Gastrocnemius medialis (tissue), 4 donors: ENCODE data around the gene EHMT2. TPM values are rescaled to one million over a fixed set of nuclear protein-coding genes. Genes with fewer than 3 reads are reported as not detected.

ENCODE experiments used
- ATAC-seq, 2 donors: fragments of 150-250 bp; one replicate each; pipeline ENCODE4 v1.9.1; 2016
- DNase-seq, 2 donors: peaks; one replicate each; pipeline ENCODE4 v3.0.0-alpha.2; 2019
- H3K27ac ChIP-seq, 4 donors: fragments of 200-600 bp; sonication (generic); 1 replicate in 1 of 4; 2 replicates in 3 of 4; pipeline ENCODE4 v1.5.1; 2016 to 2018; ENCODE audit warnings: mild to moderate bottlenecking in 2 of 4, moderate library complexity in 1 of 4
- H3K27me3 ChIP-seq, 3 donors: fragments of 200-600 bp; sonication (generic) in 2 of 3; 1 replicate in 1 of 3; 2 replicates in 2 of 3; pipeline versions ENCODE4 v1.5.1 to v1.6.0; 2016 to 2019; ENCODE audit warnings: mild to moderate bottlenecking in 1 of 3, moderate library complexity in 1 of 3
- H3K36me3 ChIP-seq, 2 donors: fragments of 200-600 bp; sonication (generic) in 1 of 2; one replicate each; pipeline ENCODE4 v1.5.1; 2017 to 2018
- H3K4me1 ChIP-seq, 2 donors: fragments of 200-600 bp; sonication (generic) in 1 of 2; one replicate each; pipeline ENCODE4 v1.5.1; 2016 to 2017; ENCODE audit warnings: mild to moderate bottlenecking in 2 of 2
- H3K4me3 ChIP-seq, 4 donors: fragments of 200-600 bp; sonication (generic) in 3 of 4; 1 replicate in 1 of 4; 2 replicates in 3 of 4; pipeline ENCODE4 v1.5.1; 2016 to 2019; ENCODE audit warnings: mild to moderate bottlenecking in 2 of 4
- H3K9me3 ChIP-seq, 3 donors: fragments of 200-600 bp; sonication (generic) in 2 of 3; 1 replicate in 1 of 3; 2 replicates in 2 of 3; pipeline ENCODE4 v1.5.1; 2016 to 2019
- CTCF ChIP-seq, 5 experiments: fragments of 450-650 bp in 3 of 5; fragments of 200-600 bp in 2 of 5; sonication (generic) in 2 of 5; IDR thresholded peaks in 4 of 5; conservative IDR thresholded peaks in 1 of 5; 1 replicate in 4 of 5; 2 replicates in 1 of 5; pipeline ENCODE4 v1.5.1; 2016 to 2019; ENCODE audit warnings: antibody characterized with exemption in 5 of 5, mild to moderate bottlenecking in 3 of 5, moderate library complexity in 3 of 5
- POLR2A ChIP-seq, 2 donors: fragments of 450-650 bp; IDR thresholded peaks; one replicate each; pipeline ENCODE4 v1.6.1; 2017; ENCODE audit warnings: antibody characterized with exemption in 2 of 2, mild to moderate bottlenecking in 2 of 2, moderate library complexity in 2 of 2
- in situ Hi-C, 4 donors: fragments of 200-750 bp; cut with MboI; loops; one replicate each; pipeline versions ENCODE4 v1.15.0 to v1.8.0; 2017; ENCODE audit warnings: low sequenced_read_pairs in 4 of 4
- intact Hi-C: fragments of 100-400 bp; cut with DNase I; formaldehyde crosslinking; loops from one replicate; pipeline ENCODE4 v1.15.1; 2023; ENCODE audit warnings: low total_unique reads
- total RNA-seq, 4 donors: library from RNA; depleted of rRNA; stranded (reverse); fragments of >200 nt; gene quantifications; one replicate each; pipeline versions ENCODE4 v1.1.0 to v1.2.3, GENCODE V29; 2016

Gene EHMT2
- total RNA-seq, 4 donors from 2014 or later = 8.4 to 17.5 (median 13.0) TPM

GRCh38 chr6:31883676-31884075, 13.8 kb downstream of the EHMT2 start:
- Histone ChIP-seq H3K27me3 (no peaks in the 10 kb centered on the region), H3K9me3 (no peaks in the 10 kb centered on the region), H3K4me1 (no peaks in the 10 kb centered on the region), H3K36me3 (peaks cover 0 to 85% of the 10 kb centered on the region in 2 donors), H3K4me3 (no peak overlapping the region), H3K27ac (no peak overlapping the region)
- TF ChIP-seq CTCF (IDR thresholded peaks at IDR 0.05 in 4 of 5, conservative IDR thresholded peaks at IDR 0.05 in 1 of 5) (no peak), POLR2A (IDR thresholded peaks at IDR 0.05) (no peak)
- ATAC-seq = no peak
- no peak for DNase-seq
- intact Hi-C loops = no loop called here
- in situ Hi-C loops = no loop called here

GRCh38 chr6:31882344-31882743, 15.2 kb downstream of the EHMT2 start:
- no peaks in the 10 kb centered on the region for H3K27me3 ChIP-seq
- intact Hi-C loops (no loop called here), in situ Hi-C loops (no loop called here)
- no peak overlapping the region for H3K27ac ChIP-seq
- TF ChIP-seq POLR2A (IDR thresholded peaks at IDR 0.05) (no peak), CTCF (IDR thresholded peaks at IDR 0.05 in 4 of 5, conservative IDR thresholded peaks at IDR 0.05 in 1 of 5) (no peak)
- no peaks in the 10 kb centered on the region for H3K9me3 ChIP-seq
- H3K4me1 ChIP-seq = no peaks in the 10 kb centered on the region
- ATAC-seq = no peak
- DNase-seq = no peak
- peaks cover 0 to 74% of the 10 kb centered on the region in 2 donors for H3K36me3 ChIP-seq
- no peak overlapping the region for H3K4me3 ChIP-seq

- Histone ChIP-seq H3K27me3 (no peaks in the 10 kb centered on the region), H3K27ac (no peak overlapping the region), H3K36me3 (peaks cover 0 to 63% of the 10 kb centered on the region in 2 donors), H3K9me3 (no peaks in the 10 kb centered on the region), H3K4me1 (no peaks in the 10 kb centered on the region), H3K4me3 (no peak overlapping the region)
- ATAC-seq = no peak
- intact Hi-C loops (no loop called here), in situ Hi-C loops (no loop called here)
- no peak for DNase-seq
- no peak for TF ChIP-seq POLR2A (IDR thresholded peaks at IDR 0.05)
- TF ChIP-seq CTCF (IDR thresholded peaks at IDR 0.05 in 4 of 5, conservative IDR thresholded peaks at IDR 0.05 in 1 of 5) = no peak
Measured at GRCh38 chr6:31881136-31881859, 16.2 kb downstream of the EHMT2 start.

- Histone ChIP-seq H3K36me3 (peaks cover 0 to 58% of the 10 kb centered on the region in 2 donors), H3K27ac (no peak overlapping the region), H3K27me3 (no peaks in the 10 kb centered on the region), H3K4me3 (no peak overlapping the region), H3K4me1 (no peaks in the 10 kb centered on the region), H3K9me3 (no peaks in the 10 kb centered on the region)
- no peak for ATAC-seq
- TF ChIP-seq POLR2A (IDR thresholded peaks at IDR 0.05) = no peak
- TF ChIP-seq CTCF (IDR thresholded peaks at IDR 0.05 in 4 of 5, conservative IDR thresholded peaks at IDR 0.05 in 1 of 5) = no peak
- in situ Hi-C loops (no loop called here), intact Hi-C loops (no loop called here)
- no peak for DNase-seq
Measured at GRCh38 chr6:31880616-31881015, 16.9 kb downstream of the EHMT2 start.

- no peak for TF ChIP-seq POLR2A (IDR thresholded peaks at IDR 0.05)
- TF ChIP-seq CTCF (IDR thresholded peaks at IDR 0.05 in 4 of 5, conservative IDR thresholded peaks at IDR 0.05 in 1 of 5) = no peak
- no peak for ATAC-seq
- Histone ChIP-seq H3K4me1 (no peaks in the 10 kb centered on the region), H3K9me3 (no peaks in the 10 kb centered on the region), H3K36me3 (peaks cover 0 to 50% of the 10 kb centered on the region in 2 donors), H3K27ac (no peak overlapping the region), H3K27me3 (no peaks in the 10 kb centered on the region), H3K4me3 (no peak overlapping the region)
- intact Hi-C loops = no loop called here
- in situ Hi-C loops = no loop called here
- no peak for DNase-seq
Measured at GRCh38 chr6:31879901-31880300, 17.6 kb downstream of the EHMT2 start.
